NCI-H345 (cell line): ENCODE data around the gene DENND5B.
"Not testable (repeated sequence)": the region's sequence is repeated elsewhere in the genome, so short reads cannot be mapped to it uniquely, and the experiment has no call there.

Experiments used
- DNase-seq: peaks from one replicate; lab custom pipeline; 2025; lab: John Stamatoyannopoulos, UW

The DENND5B gene

GRCh38 chr12:31557707-31558106 is 33.2 kb downstream of the DENND5B start:
- DNase-seq: no peak

DNA sequence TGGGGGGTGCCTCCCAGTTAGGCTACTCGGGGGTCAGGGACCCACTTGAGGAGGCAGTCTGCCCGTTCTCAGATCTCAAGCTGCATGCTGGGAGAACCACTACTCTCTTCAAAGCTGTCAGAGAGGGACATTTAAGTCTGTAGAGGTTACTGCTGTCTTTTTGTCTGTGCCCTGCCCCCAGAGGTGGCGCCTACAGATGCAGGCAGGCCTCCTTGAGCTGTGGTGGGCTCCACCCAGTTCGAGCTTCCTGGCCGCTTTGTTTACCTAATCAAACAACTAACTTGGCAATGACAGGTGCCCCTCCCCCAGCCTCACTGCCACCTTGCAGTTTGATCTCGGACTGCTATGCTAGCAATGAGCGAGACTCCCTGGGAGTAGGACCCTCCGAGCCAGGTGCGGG is 35.5 kb downstream of the DENND5B start:
- DNase-seq: not testable (repeated sequence)

- not testable (repeated sequence) for DNase-seq
Measured at GRCh38 chr12:31550590-31550989, 40.3 kb downstream of the DENND5B start.

DNA sequence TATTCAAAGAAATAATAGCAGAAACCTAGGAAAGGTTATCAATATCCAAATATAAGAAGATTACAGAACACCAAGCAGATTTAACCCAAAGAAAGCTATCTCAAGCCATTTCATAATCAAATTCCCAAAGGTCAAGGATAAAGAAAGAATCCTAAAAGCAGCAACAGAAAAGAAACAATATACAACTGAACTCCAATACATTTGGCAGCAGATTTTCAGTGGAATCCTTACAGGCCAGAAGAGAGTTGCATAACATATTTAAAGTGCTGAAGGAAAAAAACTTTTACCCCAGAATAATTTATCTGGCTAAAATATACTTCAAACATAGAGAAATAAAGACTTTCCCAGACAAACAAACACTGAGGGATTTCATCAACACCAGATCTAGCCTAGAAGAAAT is 54.3 kb downstream of the DENND5B start:
- no peak for DNase-seq

DNA sequence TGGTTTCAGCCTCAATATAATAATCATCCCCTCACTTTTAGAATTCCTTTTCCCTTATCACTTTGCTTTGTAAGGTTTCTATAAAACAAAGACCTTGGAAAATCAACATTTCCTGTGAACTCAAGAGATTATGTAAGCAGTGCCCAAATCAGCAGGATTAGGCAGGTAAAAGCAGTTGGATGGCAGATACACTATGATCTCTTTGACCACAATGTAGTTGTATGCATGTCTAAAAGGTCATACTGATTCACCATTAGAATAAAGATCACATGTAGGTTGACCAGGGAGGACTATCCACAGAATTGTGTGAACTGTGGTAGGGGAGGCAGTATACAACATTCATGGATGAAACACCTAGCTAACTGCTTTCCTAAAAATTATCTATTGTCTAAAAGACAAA is 57.5 kb downstream of the DENND5B start:
- DNase-seq: no peak

DNA sequence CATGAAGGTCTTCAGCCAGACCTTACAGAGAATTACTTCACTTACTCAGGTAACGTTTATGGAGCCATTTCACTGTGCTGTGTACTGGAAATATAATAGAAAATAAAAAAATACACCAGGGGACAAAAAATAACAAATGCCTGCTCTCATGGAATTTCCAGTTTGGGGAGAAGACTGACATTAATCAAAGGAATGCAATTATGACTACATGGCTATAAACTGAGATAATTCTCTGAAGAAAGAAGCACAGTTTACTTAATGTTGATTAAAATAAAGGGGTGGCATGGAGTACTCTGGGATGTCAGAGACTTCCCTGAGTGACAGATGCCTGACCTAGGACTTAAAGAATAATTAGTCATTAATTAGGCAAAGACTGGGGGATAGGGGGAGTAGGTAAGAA is 59.0 kb downstream of the DENND5B start:
- no peak for DNase-seq

GRCh38 chr12:31528095-31528494 is 62.8 kb downstream of the DENND5B start:
- no peak for DNase-seq

DNA sequence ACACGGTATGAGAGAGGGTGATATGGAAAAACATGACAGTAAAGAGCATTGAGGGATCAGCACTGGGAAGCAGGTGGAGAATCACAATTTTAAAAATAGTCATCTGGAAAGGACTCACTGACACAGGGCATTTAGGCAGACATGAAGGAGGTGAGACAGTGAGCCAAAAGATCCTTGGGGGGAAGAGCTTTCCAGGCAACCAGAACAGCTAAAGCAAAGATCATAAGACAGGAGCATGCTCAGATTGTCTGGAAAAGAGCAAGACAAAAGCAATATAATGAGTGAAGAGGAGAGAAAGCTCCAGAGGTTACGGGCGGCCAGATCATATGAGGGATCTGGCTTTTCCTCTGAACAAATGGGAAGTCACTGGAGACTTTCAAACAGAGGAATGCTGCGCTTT is 63.9 kb downstream of the DENND5B start:
- DNase-seq: no peak

GRCh38 chr12:31526158-31526546 is 64.8 kb downstream of the DENND5B start:
- no peak for DNase-seq

- DNase-seq: no peak
Measured at GRCh38 chr12:31525496-31526157, 65.3 kb downstream of the DENND5B start.

- no peak for DNase-seq
Measured at GRCh38 chr12:31524791-31525495, 66.0 kb downstream of the DENND5B start.

- DNase-seq: no peak
Measured at GRCh38 chr12:31523306-31523705, 67.6 kb downstream of the DENND5B start.

DNA sequence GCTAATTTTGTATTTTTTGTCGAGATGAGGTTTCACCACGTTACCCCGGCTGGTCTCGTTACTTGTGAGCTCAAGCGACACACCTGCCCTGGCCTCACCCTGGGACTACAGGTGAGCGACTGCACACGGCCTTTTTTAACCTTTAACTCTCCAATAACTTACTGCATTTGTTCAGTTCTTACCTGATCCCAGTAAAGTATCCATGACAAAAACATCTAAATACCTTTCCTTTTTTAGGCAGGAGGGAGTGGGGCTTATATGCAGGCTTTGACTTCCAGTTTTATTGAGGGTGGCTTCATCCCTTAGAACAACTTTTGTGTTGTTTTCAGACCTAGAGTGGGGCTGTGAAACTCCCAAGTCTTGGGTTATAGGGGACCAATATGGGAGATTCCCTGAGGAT is 68.3 kb downstream of the DENND5B start:
- no peak for DNase-seq

DNA sequence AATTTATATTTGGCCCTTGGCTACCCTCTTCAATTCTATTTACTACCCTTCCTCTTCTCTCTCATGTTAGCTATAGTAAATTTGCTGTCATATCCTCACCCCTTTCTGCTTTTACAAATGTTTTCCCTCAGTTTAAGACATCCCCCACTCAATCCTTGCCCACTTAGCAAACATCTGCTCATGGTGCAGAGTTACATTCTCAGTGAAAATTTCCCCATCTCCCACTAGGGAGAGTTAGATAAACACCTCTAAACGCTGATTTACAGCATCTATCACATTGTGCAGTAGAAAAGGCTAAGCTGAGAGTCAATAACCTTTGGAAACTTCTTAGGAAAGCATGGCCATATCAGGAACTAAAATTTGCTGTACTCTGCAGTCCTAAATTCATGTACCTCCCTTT is 69.0 kb downstream of the DENND5B start:
- no peak for DNase-seq

GRCh38 chr12:31519511-31519910 is 71.4 kb downstream of the DENND5B start:
- no peak for DNase-seq

DNA sequence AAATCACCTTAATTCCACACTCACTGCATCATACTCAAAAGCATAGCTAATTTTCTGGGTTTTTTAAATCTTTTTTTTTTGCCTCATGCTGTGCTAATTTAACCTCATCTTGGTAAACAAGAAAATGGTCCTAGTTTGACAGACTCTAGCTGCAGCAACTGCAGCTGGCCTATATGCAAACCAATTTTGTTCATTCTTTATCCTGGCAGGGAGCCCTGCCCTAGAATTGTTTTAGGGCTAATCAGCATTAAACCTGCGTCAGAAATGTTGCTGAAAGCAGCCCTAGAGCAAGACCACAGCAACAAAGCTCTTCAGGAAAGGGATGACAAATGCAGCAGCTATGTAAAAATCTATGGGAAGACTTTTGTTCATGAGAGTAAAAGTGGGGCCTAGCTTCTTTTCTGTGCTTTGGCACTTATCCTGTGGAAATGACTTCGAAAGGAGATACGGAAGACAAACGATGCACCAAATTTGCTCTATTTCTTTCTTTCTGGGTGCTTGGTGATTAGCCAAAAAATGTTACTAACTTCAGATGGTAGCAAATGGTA is 72.2 kb downstream of the DENND5B start:
- peak; percentile 38 for DNase-seq

- DNase-seq: peak; percentile 3
Measured at GRCh38 chr12:31517994-31518393, 72.9 kb downstream of the DENND5B start.

GRCh38 chr12:31516702-31517101 is 74.2 kb downstream of the DENND5B start:
- DNase-seq: no peak

DNA sequence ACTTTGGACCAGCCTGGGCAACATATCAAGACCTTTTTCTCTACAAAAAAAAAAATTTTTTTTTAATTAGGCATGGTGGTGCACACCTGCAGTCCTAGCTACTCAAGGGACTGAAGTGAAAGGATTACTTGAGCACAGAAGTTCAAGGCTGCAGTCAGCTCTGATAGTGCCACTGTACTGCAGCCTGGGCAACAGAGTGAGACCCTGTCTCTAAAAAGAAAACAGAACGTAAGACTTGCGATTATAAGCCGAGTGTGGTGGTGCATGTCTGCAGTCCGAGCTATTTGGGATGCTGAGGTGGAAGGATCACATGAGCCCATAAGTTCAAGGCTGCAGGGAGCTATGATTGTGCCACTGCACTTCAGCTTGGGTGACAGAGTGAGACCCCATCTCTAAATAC is 76.0 kb downstream of the DENND5B start:
- DNase-seq: no peak

DNA sequence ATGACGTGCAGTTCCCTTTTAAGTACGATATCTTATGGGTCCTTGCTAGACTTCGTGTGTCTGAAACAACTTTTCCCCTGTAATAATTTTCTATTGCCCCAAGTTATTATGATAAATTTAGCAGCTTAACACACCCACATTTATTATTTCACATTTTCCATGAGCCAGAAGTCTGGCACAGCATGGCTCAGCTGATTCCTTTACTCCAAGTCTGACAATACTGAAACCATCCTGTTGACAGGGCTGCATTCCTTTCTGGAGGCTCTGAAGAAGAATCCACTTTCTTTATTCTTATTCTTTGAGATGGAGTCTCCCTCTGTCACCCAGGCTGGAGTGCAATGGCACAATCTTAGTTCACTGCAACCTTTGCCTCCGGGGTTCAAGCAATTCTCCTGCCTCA is 80.9 kb downstream of the DENND5B start:
- no peak for DNase-seq

GRCh38 chr12:31508436-31509150 is 82.3 kb downstream of the DENND5B start:
- no peak for DNase-seq

- no peak for DNase-seq
Measured at GRCh38 chr12:31507966-31508365, 83.0 kb downstream of the DENND5B start.
